GM19351 (cell line): Measurements from ENCODE around the gene FBXW7.
"Not testable (repeated sequence)": the region's sequence is repeated elsewhere in the genome, so short reads cannot be mapped to it uniquely, and the experiment has no call there.

Experiments
- ATAC-seq: cut with Tn5 transposase; IDR thresholded peaks from one replicate; pipeline ENCODE4 v1.9.1; 2021; ENCODE audit warnings: mild to moderate bottlenecking, moderate library complexity; ENCODE audit not compliant: unreplicated experiment

The FBXW7 gene

GRCh38 chr4:152550687-152551086, 14.8 kb upstream of the FBXW7 start:
- not testable (repeated sequence) for ATAC-seq

GRCh38 chr4:152545088-152545487, 9.2 kb upstream of the FBXW7 start:
- ATAC-seq: no peak

GRCh38 chr4:152544533-152544932, 8.6 kb upstream of the FBXW7 start:
- ATAC-seq: not testable (repeated sequence)

- no peak for ATAC-seq
Measured at GRCh38 chr4:152540941-152541340, 5.0 kb upstream of the FBXW7 start.

- ATAC-seq: no peak
Measured at GRCh38 chr4:152540293-152540674, 4.4 kb upstream of the FBXW7 start.

GRCh38 chr4:152539556-152540292, 3.8 kb upstream of the FBXW7 start:
- no peak for ATAC-seq

- no peak for ATAC-seq
Measured at GRCh38 chr4:152537881-152538280, 2.0 kb upstream of the FBXW7 start.

- peak; percentile 33 for ATAC-seq
Measured at GRCh38 chr4:152536545-152537182, 772 bp upstream of the FBXW7 start.

- ATAC-seq: peak; percentile 7
Measured at GRCh38 chr4:152535360-152535902, 461 bp downstream of the FBXW7 start.

- no peak for ATAC-seq
Measured at GRCh38 chr4:152534541-152535359, 1.1 kb downstream of the FBXW7 start.

- ATAC-seq: no peak
Measured at GRCh38 chr4:152531479-152531878, 4.4 kb downstream of the FBXW7 start.

- ATAC-seq: peak; percentile 39
Measured at GRCh38 chr4:152530600-152530999, 5.3 kb downstream of the FBXW7 start.

- no peak for ATAC-seq
Measured at GRCh38 chr4:152529880-152530279, 6.0 kb downstream of the FBXW7 start.

- no peak for ATAC-seq
Measured at GRCh38 chr4:152528060-152528459, 7.8 kb downstream of the FBXW7 start.

GRCh38 chr4:152525878-152526277, 10.0 kb downstream of the FBXW7 start:
- ATAC-seq: peak; percentile 54

- peak; percentile 52 for ATAC-seq
Measured at GRCh38 chr4:152524427-152524826, 11.5 kb downstream of the FBXW7 start.

- no peak for ATAC-seq
Measured at GRCh38 chr4:152523731-152524130, 12.2 kb downstream of the FBXW7 start.

- ATAC-seq: no peak
Measured at GRCh38 chr4:152522754-152523153, 13.1 kb downstream of the FBXW7 start.

- ATAC-seq: no peak
Measured at GRCh38 chr4:152522245-152522644, 13.6 kb downstream of the FBXW7 start.

GRCh38 chr4:152516156-152516555, 19.7 kb downstream of the FBXW7 start:
- ATAC-seq: no peak

GRCh38 chr4:152515678-152516077, 20.2 kb downstream of the FBXW7 start:
- no peak for ATAC-seq
